ENCODE results near the gene WBP2. TPM values are rescaled to one million over a fixed set of nuclear protein-coding genes. Genes with fewer than 3 reads are reported as not detected.

WBP2 gene
- polyA plus RNA-seq, 1 donor (not counting 4 experiments of a cell fraction or from before 2014, with no cell fraction given), result 23.3 TPM

- Histone ChIP-seq H3K9me1 (ENCODE audit: control insufficient read depth, extremely low read depth, insufficient read depth, low read length) (no peaks in the 10 kb centered on the region), H4K20me1 (ENCODE audit: control insufficient read depth, extremely low read depth, insufficient read depth, low read length) (no peaks in the 10 kb centered on the region), H2AFZ (ENCODE audit: control insufficient read depth, low read length) (no peak overlapping the region), H3K36me3 (ENCODE audit: control insufficient read depth in 2 of 2, extremely low read depth in 1 of 2, insufficient read depth in 2 of 2, low read length in 2 of 2) (peaks cover 18 to 28% of the 10 kb centered on the region in 2 experiments), H3K4me1 (ENCODE audit: control insufficient read depth, extremely low read depth, insufficient read depth, low read length) (peaks cover 10% of the 10 kb centered on the region), H3K27ac (ENCODE audit: control insufficient read depth, insufficient read depth, low read length) (no peak overlapping the region), H3K9ac (ENCODE audit: control insufficient read depth, extremely low read depth, insufficient read depth, low read length) (no peak overlapping the region), H3K9me3 (ENCODE audit: control insufficient read depth, low read depth, low read length) (no peaks in the 10 kb centered on the region), H3K4me2 (ENCODE audit: control insufficient read depth, extremely low read depth, insufficient read depth, low read depth, low read length) (no peak overlapping the region), H3K79me2 (ENCODE audit: control insufficient read depth, insufficient read depth, low read length) (peaks cover 8% of the 10 kb centered on the region), H3K27me3 (ENCODE audit: control insufficient read depth, extremely low read depth, insufficient read depth, low read length) (no peaks in the 10 kb centered on the region), H3K4me3 (ENCODE audit: control insufficient read depth in 2 of 3, extremely low read depth in 1 of 3, insufficient read depth in 2 of 3, low read depth in 1 of 3, low read length in 3 of 3) (no peak overlapping the region)
- FAIRE-seq (no peak), DNase-seq (ENCODE audit: low read depth, low spot score) (no peak)
- dilution Hi-C loops (cut with MboI; ENCODE audit: extremely low pct_ligation_motif_present, low sequenced_read_pairs), result no loop called here
- TF ChIP-seq CTCF (optimal IDR thresholded peaks at IDR 0.05 in 1 of 3, IDR thresholded peaks at IDR 0.05 in 1 of 3, conservative IDR thresholded peaks at IDR 0.05 in 1 of 3; ENCODE audit: extremely low read depth in 1 of 3, insufficient read depth in 2 of 3, low read length in 3 of 3) (no peak), EZH2 (IDR thresholded peaks at IDR 0.05; ENCODE audit: low read length) (no peak)
Observed at GRCh38 chr17:75901727-75902126, 46.6 kb upstream of the WBP2 start.

GRCh38 chr17:75900691-75901533 lies 45.8 kb upstream of the WBP2 start:
- Histone ChIP-seq H3K4me1 (ENCODE audit: control insufficient read depth, extremely low read depth, insufficient read depth, low read length) (peaks cover 5% of the 10 kb centered on the region), H2AFZ (ENCODE audit: control insufficient read depth, low read length) (no peak overlapping the region), H3K9ac (ENCODE audit: control insufficient read depth, extremely low read depth, insufficient read depth, low read length) (no peak overlapping the region), H3K27ac (ENCODE audit: control insufficient read depth, insufficient read depth, low read length) (no peak overlapping the region), H3K9me1 (ENCODE audit: control insufficient read depth, extremely low read depth, insufficient read depth, low read length) (no peaks in the 10 kb centered on the region), H3K27me3 (ENCODE audit: control insufficient read depth, extremely low read depth, insufficient read depth, low read length) (no peaks in the 10 kb centered on the region), H3K4me2 (ENCODE audit: control insufficient read depth, extremely low read depth, insufficient read depth, low read depth, low read length) (no peak overlapping the region), H3K36me3 (ENCODE audit: control insufficient read depth in 2 of 2, extremely low read depth in 1 of 2, insufficient read depth in 2 of 2, low read length in 2 of 2) (peaks cover 18 to 28% of the 10 kb centered on the region in 2 experiments), H3K9me3 (ENCODE audit: control insufficient read depth, low read depth, low read length) (no peaks in the 10 kb centered on the region), H3K4me3 (ENCODE audit: control insufficient read depth in 2 of 3, extremely low read depth in 1 of 3, insufficient read depth in 2 of 3, low read depth in 1 of 3, low read length in 3 of 3) (no peak overlapping the region), H3K79me2 (ENCODE audit: control insufficient read depth, insufficient read depth, low read length) (peaks cover 8% of the 10 kb centered on the region), H4K20me1 (ENCODE audit: control insufficient read depth, extremely low read depth, insufficient read depth, low read length) (no peaks in the 10 kb centered on the region)
- TF ChIP-seq EZH2 (IDR thresholded peaks at IDR 0.05; ENCODE audit: low read length), result no peak
- no peak for DNase-seq (ENCODE audit: low read depth, low spot score)
- no peak for FAIRE-seq
- dilution Hi-C loops (cut with MboI; ENCODE audit: extremely low pct_ligation_motif_present, low sequenced_read_pairs), result no loop called here

Measured in keratinocyte (primary cell).